ENCODE data around the gene BUB1. TPM values are rescaled to one million over a fixed set of nuclear protein-coding genes. Genes with fewer than 3 reads are reported as not detected.
"Not testable (repeated sequence)": the region's sequence is repeated elsewhere in the genome, so short reads cannot be mapped to it uniquely, and the experiment has no call there.

The BUB1 gene
- polyA plus RNA-seq, 4 donors = 20.2 to 24.8 (median 23.5) TPM

DNA sequence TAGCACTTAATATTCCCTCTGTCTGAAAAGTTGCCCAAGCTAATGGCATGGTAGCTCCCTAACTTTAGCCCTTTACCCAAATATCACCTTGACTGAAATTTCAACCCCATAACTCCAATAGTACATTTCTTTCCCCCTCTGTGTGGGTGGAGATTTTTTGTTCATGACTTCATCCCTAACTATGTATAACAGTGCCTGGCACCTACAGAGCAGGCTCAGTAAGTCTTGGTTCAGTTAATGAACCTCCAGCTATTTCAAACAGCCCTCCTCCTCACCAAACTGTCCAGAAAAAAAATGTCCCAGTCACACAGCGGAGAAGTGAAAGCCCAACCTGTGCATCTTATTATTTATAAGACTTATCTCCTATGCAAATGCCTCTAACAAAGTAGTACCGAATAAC, 18.6 kb downstream of the BUB1 start:
- no peak for DNase-seq (ENCODE audit: low read depth in 4 of 4, low spot score in 3 of 4)

DNA sequence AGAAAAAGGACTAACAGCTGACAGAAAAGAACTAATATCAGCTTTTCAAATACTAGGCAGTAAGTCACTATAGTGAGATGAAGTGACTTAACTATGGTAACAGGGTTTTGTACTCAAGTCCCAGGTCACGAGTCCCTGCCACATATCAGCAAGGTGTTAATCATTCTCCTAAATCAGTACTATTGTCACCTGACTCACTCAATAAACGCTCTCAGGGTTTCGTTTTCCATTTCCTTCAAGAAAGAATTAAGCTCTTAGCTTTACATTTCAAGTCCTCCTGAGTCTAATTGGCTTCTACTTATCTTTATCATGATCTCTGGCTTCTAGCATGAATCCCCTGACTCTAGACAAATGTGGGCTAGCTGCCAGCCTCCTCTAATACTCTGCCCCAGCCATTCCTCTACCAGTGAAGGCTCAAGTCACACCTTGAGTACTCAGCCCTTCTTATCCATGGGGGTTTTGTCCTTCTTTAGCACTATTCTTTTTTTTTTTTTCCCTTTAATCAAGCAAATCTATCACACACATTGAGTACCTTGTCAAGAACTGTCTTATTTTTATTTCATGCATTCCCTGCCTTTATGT, 20.0 kb downstream of the BUB1 start:
- no peak for DNase-seq (ENCODE audit: low read depth in 4 of 4, low spot score in 3 of 4)

DNA sequence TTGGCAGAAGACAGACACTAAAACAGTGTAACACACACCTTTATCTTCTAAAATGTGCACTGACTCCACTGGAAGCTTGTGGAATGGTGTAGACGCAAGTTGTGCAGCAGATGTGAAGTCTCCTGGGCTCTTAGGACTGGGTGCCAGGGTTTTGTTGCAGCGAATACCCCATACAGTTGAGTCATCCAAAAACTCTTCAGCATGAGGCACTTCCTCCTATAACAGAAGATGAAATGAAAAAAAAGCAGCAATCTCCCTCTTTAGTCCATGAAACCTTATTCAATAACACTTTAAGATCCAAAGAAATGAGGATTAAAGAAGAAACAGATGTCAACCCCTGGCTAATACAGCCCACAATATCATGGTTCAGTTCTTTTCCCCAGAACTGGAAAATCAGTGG, 22.2 kb downstream of the BUB1 start:
- DNase-seq (ENCODE audit: low read depth in 4 of 4, low spot score in 3 of 4) = no peak

DNA sequence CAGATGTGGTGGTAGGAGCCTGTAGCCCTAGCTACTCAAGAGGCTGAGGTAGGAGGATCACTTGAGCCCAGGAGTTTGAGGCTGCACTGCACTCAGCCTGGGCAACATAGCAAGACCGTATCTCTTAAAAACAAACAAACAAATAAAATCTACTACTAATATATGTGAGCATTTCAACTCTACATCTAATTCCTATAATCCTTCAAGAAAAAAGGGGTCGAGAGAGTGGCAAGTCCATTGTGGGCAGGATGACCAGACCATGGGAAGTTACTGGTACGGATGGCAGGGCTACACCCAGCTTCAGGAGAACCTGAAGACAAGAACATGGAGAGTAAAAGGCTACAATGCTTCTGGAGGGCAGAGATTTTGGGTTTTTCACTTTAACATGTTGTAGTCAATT, 24.0 kb downstream of the BUB1 start:
- no peak for DNase-seq (ENCODE audit: low read depth in 4 of 4, low spot score in 3 of 4)

DNA sequence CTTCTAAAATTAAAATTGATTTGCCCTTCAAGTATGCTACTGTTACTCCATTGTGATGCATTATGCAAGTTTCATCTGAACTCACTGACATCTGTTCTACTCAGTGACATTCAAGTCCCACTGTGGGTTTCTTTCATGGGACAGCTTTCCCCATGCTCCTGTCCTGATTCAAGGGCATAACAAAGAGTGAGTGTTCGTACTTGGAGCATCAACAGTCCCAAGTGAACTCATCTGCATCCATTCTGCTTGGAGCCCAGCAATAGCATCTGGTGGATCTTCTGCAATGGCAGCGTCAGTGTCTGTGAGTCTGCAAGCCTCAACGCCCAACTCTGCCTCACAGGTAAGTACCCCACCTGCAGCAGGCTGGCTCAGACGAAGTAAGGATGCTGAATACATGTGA, 27.5 kb downstream of the BUB1 start:
- DNase-seq (ENCODE audit: low read depth in 4 of 4, low spot score in 3 of 4) = no peak

DNA sequence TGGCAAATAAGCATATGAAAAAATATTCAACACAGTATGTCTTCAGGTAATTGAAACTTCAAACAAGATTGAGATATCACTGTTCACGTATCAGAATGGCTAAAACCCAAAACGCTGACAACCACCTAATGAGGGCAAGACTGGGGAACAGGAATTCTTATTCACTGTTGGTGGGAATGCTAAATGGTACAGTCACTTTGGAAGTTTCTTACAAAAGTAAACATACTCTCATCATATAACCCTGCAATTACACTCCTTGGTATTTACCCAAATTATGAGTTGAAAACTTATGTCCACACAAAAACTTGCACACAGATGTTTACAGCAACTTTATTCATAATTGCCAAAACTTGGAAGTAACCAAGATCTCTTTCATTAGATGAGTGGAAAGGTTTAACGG, 30.1 kb downstream of the BUB1 start:
- no peak for DNase-seq (ENCODE audit: low read depth in 4 of 4, low spot score in 3 of 4)

DNA sequence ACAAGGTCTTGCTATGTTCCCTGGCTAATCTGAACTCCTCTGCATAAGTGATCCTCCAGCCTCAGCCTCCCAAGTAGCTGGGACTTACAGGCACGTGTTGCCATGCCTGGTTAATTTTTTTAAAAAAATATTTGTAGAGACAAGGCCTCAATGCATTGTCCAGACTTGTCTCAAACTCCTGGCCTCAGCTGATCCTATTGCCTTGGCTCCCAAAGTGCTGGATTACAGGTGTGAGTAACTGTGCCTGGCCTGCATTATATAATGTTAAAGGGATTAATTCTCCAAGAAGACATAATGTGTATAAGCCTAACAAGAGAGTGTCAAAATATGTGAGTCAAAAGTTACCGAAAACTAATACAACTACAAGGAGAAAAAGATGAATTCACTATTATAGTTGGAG, 32.2 kb downstream of the BUB1 start:
- no peak for DNase-seq (ENCODE audit: low read depth in 4 of 4, low spot score in 3 of 4)

DNA sequence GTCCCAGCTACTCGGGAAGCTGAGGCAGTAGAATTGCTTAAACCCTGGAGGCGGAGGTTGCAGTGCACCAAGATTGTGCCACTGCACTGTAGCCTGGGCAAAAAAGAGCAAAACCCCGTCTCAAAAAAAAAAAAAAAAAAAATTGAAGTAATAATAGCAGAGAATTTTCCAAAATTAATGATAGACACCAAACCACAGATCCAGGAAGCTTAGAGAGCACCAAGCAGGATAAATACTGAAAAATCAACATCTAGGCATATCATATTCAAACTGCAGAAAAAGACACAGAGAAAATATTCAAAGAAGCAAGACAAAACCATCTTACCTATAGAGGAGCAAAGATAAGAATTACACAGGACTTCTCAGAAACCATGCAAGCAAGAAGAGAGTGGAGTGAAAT, 33.5 kb downstream of the BUB1 start:
- no peak for DNase-seq (ENCODE audit: low read depth in 4 of 4, low spot score in 3 of 4)

DNA sequence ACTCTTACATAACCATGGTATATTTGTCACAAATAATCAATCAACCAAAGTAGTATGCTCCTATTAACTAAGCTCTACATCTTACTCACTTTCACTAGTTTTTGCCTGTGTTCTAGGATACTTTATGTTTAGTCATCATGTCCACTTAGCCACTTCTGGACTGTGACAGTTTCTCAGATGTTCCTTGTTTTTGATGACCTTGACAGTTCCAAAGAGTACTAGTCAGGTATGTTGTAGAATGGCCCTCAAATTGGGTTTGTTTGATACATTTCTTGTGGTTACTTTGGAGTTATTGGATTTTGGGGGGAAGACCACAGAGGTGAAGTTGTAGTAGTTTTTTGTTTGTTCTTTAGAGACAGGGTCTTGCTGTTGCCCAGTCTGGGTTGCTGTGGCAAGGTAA, 35.5 kb downstream of the BUB1 start:
- no peak for DNase-seq (ENCODE audit: low read depth in 4 of 4, low spot score in 3 of 4)

DNA sequence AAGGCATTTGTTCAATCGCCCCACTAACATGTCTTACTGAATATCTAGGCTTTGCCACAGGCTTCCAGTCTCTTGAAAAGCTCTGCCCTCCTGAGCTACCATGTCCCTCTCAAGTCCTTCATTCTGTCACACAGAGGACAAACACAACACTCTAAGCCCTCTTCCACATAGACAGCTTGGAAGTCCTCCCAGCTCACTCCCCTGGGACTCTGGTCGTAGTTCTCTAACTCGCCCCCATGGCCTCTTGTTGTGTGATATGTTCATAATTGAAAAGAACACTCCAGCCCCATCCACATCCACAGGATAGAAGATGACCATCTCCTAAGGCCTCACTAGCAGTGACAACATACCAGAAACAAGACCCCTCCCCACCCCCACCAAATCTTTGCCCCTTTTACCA, 37.9 kb downstream of the BUB1 start:
- DNase-seq (ENCODE audit: low read depth in 4 of 4, low spot score in 3 of 4) = no peak

DNA sequence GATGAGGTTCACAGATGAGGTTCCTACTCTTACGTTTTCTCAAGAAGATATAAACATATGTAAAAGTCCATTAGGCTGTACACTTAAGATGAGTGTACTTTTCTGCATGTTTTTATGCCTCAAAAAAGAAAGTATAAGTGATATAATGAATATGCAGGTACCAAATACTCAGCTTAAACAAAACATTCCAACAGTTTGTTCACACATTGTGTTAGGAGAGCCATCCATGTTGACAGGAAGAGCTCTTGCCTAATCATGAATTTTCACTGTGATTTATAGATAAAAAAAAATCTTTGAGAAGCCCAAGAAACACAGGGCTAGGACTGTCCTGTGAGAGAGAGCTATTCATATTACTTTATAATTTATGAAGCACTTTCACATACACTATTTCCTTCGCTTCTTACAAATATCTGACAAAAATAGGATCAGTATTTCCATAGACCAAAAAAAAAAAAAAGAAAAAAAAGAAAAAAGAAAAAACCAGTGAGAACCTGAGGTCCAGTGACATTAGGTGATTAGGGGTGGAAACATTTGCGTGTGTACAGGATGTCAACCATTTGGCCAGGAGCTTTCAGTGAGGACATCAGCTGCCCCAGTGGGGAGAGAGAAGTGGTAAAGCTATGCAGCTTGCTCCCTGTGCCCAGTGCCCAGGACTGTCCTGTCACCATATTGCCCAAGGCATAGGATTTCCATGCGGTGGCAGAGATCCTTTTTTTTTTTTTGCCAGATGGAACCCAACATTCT, 38.7 kb downstream of the BUB1 start:
- no peak for DNase-seq (ENCODE audit: low read depth in 4 of 4, low spot score in 3 of 4)

DNA sequence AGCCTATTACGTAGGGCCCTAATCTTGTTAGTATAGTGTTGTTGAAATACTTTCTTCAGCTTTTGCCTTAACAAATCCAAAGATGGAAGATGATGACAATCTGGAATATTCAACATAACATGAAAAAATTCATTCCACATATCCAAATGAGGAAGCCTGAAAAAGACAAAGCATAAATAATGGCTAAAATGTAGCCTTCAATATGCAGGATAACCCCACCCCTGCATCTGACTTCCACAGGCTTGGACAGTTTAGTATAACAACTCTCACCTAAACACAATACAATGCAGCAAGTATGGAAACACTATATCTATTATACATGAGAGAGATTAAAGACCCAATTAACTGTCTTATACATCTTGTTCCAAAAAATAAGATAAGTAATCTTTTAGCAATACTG, 39.9 kb downstream of the BUB1 start:
- DNase-seq (ENCODE audit: low read depth in 4 of 4, low spot score in 3 of 4) = no peak

DNA sequence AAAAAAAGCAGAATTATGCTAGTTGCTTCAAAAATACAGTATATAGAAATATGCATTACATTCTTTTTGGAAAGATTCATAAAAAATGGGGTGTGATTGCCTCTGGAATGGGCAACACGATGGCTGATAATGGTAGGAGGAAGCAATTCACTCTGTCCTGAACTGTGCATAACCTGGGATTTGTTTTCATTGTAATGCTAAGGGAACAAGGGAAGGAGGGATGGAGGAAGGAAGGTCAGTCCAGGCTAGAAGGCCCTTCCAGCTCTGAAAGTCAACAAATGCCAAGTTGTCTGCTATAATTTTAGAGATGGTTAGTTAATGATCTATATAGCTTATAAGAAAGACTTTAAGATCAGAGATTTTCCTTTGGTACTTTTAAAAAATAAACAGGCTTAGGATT, 40.8 kb downstream of the BUB1 start:
- DNase-seq (ENCODE audit: low read depth in 4 of 4, low spot score in 3 of 4) = no peak

DNA sequence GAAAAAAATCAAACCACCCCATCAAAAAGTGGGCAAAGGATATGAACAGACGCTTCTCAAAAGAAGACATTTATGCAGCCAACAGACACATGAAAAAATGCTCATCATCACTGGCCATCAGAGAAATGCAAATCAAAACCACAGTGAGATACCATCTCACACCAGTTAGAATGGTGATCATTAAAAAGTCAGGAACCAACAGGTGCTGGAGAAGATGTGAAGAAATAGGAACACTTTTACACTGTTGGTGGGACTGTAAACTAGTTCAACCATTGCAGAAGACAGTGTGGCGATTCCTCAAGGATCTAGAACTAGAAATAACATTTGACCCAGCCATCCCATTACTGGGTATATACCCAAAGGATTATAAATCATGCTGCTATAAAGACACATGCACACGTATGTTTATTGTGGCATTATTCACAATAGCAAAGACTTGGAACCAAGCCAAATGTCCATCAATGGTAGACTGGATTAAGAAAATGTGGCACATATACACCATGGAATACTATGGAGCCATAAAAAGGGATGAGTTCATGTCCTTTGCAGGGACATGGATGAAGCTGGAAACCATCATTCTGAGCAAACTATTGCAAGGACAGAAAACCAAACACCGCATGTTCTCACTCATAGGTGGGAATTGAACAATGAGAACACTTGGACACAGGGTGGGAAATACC, 41.8 kb downstream of the BUB1 start:
- not testable (repeated sequence) for DNase-seq (ENCODE audit: low read depth in 4 of 4, low spot score in 3 of 4)

DNA sequence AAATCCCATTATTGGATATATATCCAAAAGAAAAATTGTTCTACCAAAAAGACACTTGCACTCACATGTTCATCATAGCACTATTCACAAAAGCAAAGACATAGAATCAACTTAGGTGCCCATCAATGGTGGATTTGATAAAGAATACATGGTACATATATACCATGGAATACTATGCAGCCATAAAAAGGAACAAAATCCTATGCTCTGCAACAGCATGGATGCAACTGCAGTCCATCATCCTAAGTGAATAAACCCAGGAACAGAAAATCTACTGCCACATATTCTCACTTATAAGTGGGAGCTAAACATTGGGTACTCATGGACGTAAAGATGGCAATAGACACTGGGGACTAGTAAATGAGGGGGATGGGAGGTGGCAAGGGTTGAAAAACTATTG, 50.5 kb downstream of the BUB1 start:
- DNase-seq (ENCODE audit: low read depth in 4 of 4, low spot score in 3 of 4) = not testable (repeated sequence)

DNA sequence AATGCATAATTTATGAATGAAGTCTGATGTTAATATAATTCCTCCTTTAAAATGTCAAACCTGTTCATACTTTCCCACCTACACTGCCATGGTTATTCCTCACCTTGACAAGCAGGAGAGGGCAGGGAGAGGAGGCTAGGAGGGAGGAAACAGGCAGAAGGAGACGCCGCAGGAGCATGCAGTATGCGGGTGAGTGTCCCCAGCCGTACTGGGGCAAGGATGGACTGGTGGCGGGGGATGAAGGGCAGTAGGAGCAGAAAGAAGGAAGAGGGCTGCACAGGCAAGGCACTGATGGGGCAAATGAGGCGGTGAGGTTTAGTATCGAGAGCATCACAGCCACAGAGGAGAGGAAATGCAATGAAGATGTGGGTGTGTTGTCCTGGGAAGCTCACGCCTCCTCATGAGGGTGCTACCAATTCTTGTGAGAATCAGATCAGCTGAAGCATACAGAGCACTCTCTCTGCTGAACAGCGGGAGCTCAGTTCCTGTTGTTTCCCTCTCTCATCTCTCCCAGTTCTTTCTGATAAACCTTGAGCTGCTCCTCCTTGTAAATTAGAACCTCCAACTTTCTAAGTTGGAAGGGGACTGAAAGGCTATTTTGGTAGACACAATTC, 58.4 kb downstream of the BUB1 start:
- DNase-seq (ENCODE audit: low read depth in 4 of 4, low spot score in 3 of 4) = not testable (repeated sequence)

DNA sequence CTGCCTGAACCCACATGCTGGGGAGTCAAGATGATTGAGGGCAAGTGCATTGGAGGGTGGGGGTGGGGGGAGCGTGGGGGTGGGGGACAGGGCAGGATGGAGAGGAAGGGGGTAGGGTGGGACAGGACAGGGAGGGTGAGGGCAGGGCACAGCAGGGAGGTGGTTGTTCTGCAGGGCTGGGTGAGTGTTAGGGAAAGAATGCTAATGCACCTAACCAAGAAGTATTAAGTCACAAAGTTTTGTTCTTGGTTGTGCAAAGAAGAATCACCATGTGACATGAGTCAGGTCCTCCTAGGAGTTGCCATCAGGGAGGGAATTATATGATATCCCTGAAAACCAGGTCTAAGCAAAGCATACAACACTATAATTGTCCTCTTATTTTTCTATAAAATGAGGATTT, 63.9 kb downstream of the BUB1 start:
- DNase-seq (ENCODE audit: low read depth in 4 of 4, low spot score in 3 of 4) = not testable (repeated sequence)

DNA sequence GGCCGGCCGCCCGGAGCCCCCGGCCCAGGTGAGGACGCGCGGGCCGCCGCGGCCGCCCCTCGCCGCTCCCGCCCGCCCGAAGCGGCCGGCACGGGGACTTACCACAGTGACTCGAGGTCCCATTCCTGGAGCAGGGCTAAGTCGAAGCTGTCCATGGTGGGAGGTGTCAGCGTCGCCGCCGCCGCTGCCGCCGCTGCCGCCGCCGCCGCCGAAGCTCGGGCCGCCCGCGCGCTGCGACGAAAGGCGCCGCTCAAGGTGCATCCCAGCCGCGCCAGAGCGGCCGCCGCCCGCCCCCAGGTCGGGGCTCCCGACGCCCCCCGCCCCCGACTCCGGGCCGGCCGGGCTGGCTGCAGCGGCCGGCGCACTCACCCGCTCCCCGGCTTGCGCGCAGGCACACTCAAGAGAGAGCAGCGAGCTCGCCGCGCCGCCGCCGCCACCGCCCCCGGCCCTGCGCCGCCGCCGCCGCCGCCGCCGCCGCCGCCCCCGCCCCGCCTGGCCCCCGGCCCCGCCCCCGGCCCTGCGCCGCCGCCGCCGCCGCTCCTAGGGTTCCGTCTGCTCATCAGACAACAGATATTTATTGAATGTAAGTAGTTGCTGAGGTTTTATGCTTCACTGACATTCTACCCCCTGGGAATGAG, 67.1 kb downstream of the BUB1 start:
- DNase-seq (ENCODE audit: low read depth in 4 of 4, low spot score in 3 of 4) = not testable (repeated sequence)

DNA sequence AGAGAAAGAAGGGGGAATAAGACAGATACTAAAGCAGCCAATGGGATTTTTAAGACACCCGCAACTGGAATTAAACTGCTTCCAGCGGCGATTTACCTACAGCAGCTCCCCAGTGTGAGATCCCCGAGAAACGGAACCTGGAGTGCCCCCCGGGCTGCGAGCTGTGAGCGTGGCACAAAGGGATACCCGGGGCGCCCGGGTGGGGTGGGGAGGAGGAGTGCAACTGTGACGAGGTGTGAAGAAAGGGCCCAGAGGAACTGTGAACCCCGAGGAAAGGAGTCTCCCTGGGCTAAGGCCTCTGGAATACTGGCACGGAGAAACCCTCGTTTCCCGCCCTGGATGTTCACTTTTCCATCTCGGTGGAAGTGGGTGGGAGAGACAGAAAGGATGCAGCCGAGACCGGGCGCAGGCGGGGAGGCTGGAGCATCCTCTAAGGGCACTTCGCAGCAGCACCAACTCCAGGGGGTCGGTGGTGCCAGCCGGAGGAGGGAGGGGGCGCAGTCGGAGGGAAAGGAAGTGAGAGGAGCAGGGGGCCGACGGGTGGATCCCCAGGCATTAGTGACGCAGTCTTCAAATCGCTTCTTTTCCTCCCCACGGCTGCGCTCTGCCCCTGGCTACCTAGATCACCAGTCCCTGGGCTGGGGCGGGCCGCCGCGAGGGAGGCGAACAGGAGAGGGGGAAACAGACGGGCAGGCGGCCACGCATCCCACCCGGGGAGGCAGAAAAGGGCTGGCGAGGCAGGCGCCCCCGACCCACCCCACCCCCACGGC, 67.8 kb downstream of the BUB1 start:
- DNase-seq (ENCODE audit: low read depth in 4 of 4, low spot score in 3 of 4) = not testable (repeated sequence)

DNA sequence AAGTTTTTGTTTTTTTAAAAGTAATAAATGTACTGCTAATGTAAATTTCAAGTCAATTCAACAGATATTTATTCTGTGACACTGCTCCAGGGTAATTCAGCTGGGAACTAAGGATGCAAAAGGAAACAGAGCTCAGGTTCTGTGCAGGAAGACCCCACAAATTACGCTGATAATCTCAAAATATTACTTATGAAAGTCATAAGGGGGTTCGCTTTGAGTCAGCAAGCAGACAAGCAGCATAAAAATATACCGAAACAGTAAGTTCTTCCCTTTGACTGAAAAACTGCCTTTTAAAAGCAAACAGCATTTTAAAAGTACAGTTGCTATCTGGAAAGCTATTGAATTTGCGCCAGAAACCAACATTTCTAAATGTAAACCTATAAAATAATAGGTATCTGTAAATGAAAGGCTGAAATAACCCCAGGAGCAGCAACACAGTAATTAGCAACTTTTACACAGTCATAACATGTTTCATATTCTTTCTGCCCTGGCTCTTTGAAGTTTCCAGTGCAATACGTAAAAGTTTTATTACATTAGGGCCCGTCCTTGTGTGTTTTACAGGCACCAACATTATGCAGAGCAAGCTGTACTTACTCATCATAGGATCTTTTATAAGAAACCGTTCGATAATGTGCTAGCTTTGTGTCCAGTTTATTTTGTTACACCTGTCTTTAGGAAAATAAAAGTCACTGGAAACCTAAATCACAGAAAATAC, 68.9 kb downstream of the BUB1 start:
- DNase-seq (ENCODE audit: low read depth in 4 of 4, low spot score in 3 of 4) = not testable (repeated sequence)

Measured in left renal pelvis (tissue), 4 donors.